ENCODE measurements around the gene MCOLN1.

DNA sequence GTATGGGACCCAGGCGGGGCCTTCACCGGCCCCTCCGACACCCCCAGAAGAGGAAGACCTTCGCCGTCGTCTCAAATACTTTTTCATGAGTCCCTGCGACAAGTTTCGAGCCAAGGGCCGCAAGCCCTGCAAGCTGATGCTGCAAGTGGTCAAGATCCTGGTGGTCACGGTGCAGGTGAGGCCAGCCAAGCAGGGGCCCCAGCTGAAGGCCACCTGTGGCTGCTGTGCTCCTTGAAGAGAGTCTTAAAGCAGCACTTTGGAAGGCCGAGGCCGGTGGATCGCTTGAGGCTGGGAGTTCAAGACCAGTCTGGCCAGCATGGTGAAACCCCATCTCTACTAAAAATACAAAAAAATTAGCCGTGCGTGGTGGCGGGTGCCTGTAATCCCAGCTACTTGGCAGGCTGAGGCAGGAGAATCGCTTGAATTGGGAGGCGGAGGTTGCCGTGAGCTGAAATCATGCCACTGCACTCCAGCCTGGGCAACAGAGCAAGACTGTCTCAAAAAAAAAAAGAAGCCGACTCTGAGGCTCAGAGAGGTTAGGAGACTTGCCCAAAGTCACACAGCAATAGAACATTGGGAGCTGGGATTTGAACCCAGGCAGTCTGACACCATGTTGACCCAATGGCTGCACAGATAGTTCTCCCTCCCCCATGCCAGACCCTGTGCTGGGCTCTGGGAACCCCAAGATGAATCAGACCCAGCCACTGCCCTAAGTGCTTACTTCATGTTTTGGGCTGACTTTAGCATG is 2.7 kb downstream of the MCOLN1 start:
- TF ChIP-seq POLR2A (IDR thresholded peaks at IDR 0.05) (no peak), CTCF (IDR thresholded peaks at IDR 0.05) (no peak), EP300 (IDR thresholded peaks at IDR 0.05) (no peak)

Data from ovary (tissue), 3 donors.